Stimulated activated naive CD8-positive, alpha-beta T cell treated with anti-CD3 and anti-CD28 coated beads, Interleukin-15, Interleukin-2, amounts not matched to agents 100 ng/mL and 50 ng/mL, for 24 hours (primary cell): ENCODE measurements around the gene CDK6.

Source experiments
- H3K27ac Mint-ChIP-seq: one replicate; pipeline ENCODE4 v1.8.0; 2021; ENCODE audit warnings: mild to moderate bottlenecking, mixed read lengths
- H3K27me3 Mint-ChIP-seq: one replicate; pipeline ENCODE4 v1.8.0; 2021; ENCODE audit warnings: mixed read lengths
- H3K36me3 Mint-ChIP-seq: one replicate; pipeline ENCODE4 v1.8.0; 2021; ENCODE audit warnings: low read depth, mixed read lengths
- H3K4me1 Mint-ChIP-seq: one replicate; pipeline ENCODE4 v1.8.0; 2021; ENCODE audit warnings: low read depth, mixed read lengths
- H3K4me3 Mint-ChIP-seq: one replicate; pipeline ENCODE4 v1.8.0; 2021; ENCODE audit warnings: mild to moderate bottlenecking, mixed read lengths
- H3K9me3 Mint-ChIP-seq: one replicate; pipeline ENCODE4 v1.8.0; 2021; ENCODE audit warnings: mixed read lengths

CDK6 gene

GRCh38 chr7:92602352-92603088, 233.9 kb downstream of the CDK6 start:
- Mint-ChIP-seq H3K4me3 (no peak overlapping the region), H3K4me1 (no peaks in the 10 kb centered on the region), H3K27me3 (no peaks in the 10 kb centered on the region), H3K9me3 (no peaks in the 10 kb centered on the region), H3K36me3 (peaks cover 11% of the 10 kb centered on the region), H3K27ac (no peak overlapping the region)

- Mint-ChIP-seq H3K27ac (no peak overlapping the region), H3K4me1 (peaks cover 14% of the 10 kb centered on the region), H3K4me3 (no peak overlapping the region), H3K36me3 (no peaks in the 10 kb centered on the region), H3K9me3 (no peaks in the 10 kb centered on the region), H3K27me3 (peaks cover 2% of the 10 kb centered on the region)
These were observed 237.9 kb downstream of the CDK6 start for GRCh38 chr7:92598310-92598981.

GRCh38 chr7:92595281-92595680, 241.1 kb downstream of the CDK6 start:
- H3K27me3 Mint-ChIP-seq: peaks cover 8% of the 10 kb centered on the region
- H3K4me1 Mint-ChIP-seq: peaks cover 20% of the 10 kb centered on the region
- no peaks in the 10 kb centered on the region for H3K36me3 Mint-ChIP-seq
- H3K4me3 Mint-ChIP-seq: no peak overlapping the region
- no peaks in the 10 kb centered on the region for H3K9me3 Mint-ChIP-seq
- peak overlapping the region; percentile 74 for H3K27ac Mint-ChIP-seq

GRCh38 chr7:92594746-92595145, 241.6 kb downstream of the CDK6 start:
- H3K4me3 Mint-ChIP-seq: no peak overlapping the region
- peak overlapping the region; percentile 74 for H3K27ac Mint-ChIP-seq
- H3K36me3 Mint-ChIP-seq: no peaks in the 10 kb centered on the region
- peaks cover 20% of the 10 kb centered on the region for H3K4me1 Mint-ChIP-seq
- H3K27me3 Mint-ChIP-seq: peaks cover 8% of the 10 kb centered on the region
- no peaks in the 10 kb centered on the region for H3K9me3 Mint-ChIP-seq

GRCh38 chr7:92590711-92591310, 245.6 kb downstream of the CDK6 start:
- Mint-ChIP-seq H3K27ac (peak overlapping the region; percentile 45), H3K4me3 (peak overlapping the region; percentile 93), H3K36me3 (peaks cover 35% of the 10 kb centered on the region), H3K9me3 (no peaks in the 10 kb centered on the region), H3K4me1 (peaks cover 57% of the 10 kb centered on the region), H3K27me3 (peaks cover 8% of the 10 kb centered on the region)

- H3K27me3 Mint-ChIP-seq: peaks cover 8% of the 10 kb centered on the region
- peaks cover 58% of the 10 kb centered on the region for H3K4me1 Mint-ChIP-seq
- H3K36me3 Mint-ChIP-seq: peaks cover 48% of the 10 kb centered on the region
- peak overlapping the region; percentile 93 for H3K4me3 Mint-ChIP-seq
- peaks cover 3% of the 10 kb centered on the region for H3K9me3 Mint-ChIP-seq
- peak overlapping the region; percentile 95 for H3K27ac Mint-ChIP-seq
These were observed 247.3 kb downstream of the CDK6 start for GRCh38 chr7:92589056-92589455.

GRCh38 chr7:92588561-92588960, 247.8 kb downstream of the CDK6 start:
- Mint-ChIP-seq H3K4me1 (peaks cover 60% of the 10 kb centered on the region), H3K27ac (peak overlapping the region; percentile 95), H3K36me3 (peaks cover 48% of the 10 kb centered on the region), H3K9me3 (peaks cover 3% of the 10 kb centered on the region), H3K4me3 (peak overlapping the region; percentile 93), H3K27me3 (peaks cover 8% of the 10 kb centered on the region)

GRCh38 chr7:92586841-92587240, 249.5 kb downstream of the CDK6 start:
- peak overlapping the region; percentile 20 for H3K4me3 Mint-ChIP-seq

GRCh38 chr7:92586403-92586802, 250.0 kb downstream of the CDK6 start:
- Mint-ChIP-seq H3K27me3 (peaks cover under 1% of the 10 kb centered on the region), H3K4me3 (peak overlapping the region; percentile 20), H3K36me3 (peaks cover 58% of the 10 kb centered on the region), H3K9me3 (peaks cover 3% of the 10 kb centered on the region), H3K27ac (peak overlapping the region; percentile 32), H3K4me1 (peaks cover 71% of the 10 kb centered on the region)

More at GRCh38 chr7:92586841-92587240, 249.5 kb downstream of the CDK6 start:
- peak overlapping the region; percentile 46 for H3K27ac Mint-ChIP-seq
- H3K36me3 Mint-ChIP-seq: peaks cover 54% of the 10 kb centered on the region
- H3K9me3 Mint-ChIP-seq: peaks cover 3% of the 10 kb centered on the region
- peaks cover 4% of the 10 kb centered on the region for H3K27me3 Mint-ChIP-seq
- peaks cover 71% of the 10 kb centered on the region for H3K4me1 Mint-ChIP-seq

- peaks cover 3% of the 10 kb centered on the region for H3K9me3 Mint-ChIP-seq
- peak overlapping the region; percentile 69 for H3K27ac Mint-ChIP-seq
- peaks cover 65% of the 10 kb centered on the region for H3K4me1 Mint-ChIP-seq
- H3K27me3 Mint-ChIP-seq: no peaks in the 10 kb centered on the region
- peaks cover 71% of the 10 kb centered on the region for H3K36me3 Mint-ChIP-seq
- no peak overlapping the region for H3K4me3 Mint-ChIP-seq
These were observed 251.4 kb downstream of the CDK6 start for GRCh38 chr7:92584953-92585352.

GRCh38 chr7:92582948-92583347, 253.4 kb downstream of the CDK6 start:
- no peaks in the 10 kb centered on the region for H3K27me3 Mint-ChIP-seq
- H3K9me3 Mint-ChIP-seq: peaks cover 3% of the 10 kb centered on the region
- no peak overlapping the region for H3K4me3 Mint-ChIP-seq
- H3K4me1 Mint-ChIP-seq: peaks cover 49% of the 10 kb centered on the region
- H3K27ac Mint-ChIP-seq: no peak overlapping the region
- peaks cover 74% of the 10 kb centered on the region for H3K36me3 Mint-ChIP-seq

- H3K27me3 Mint-ChIP-seq: no peaks in the 10 kb centered on the region
- H3K4me3 Mint-ChIP-seq: no peak overlapping the region
- H3K4me1 Mint-ChIP-seq: peaks cover 4% of the 10 kb centered on the region
- H3K27ac Mint-ChIP-seq: no peak overlapping the region
- H3K36me3 Mint-ChIP-seq: peaks cover 75% of the 10 kb centered on the region
- no peaks in the 10 kb centered on the region for H3K9me3 Mint-ChIP-seq
These were observed 260.1 kb downstream of the CDK6 start for GRCh38 chr7:92576296-92576695.

GRCh38 chr7:92569137-92569536, 267.2 kb downstream of the CDK6 start:
- Mint-ChIP-seq H3K36me3 (peaks cover 59% of the 10 kb centered on the region), H3K27me3 (no peaks in the 10 kb centered on the region), H3K4me3 (no peak overlapping the region), H3K27ac (no peak overlapping the region), H3K9me3 (no peaks in the 10 kb centered on the region), H3K4me1 (peaks cover 2% of the 10 kb centered on the region)

- Mint-ChIP-seq H3K36me3 (peaks cover 68% of the 10 kb centered on the region), H3K27ac (no peak overlapping the region), H3K27me3 (no peaks in the 10 kb centered on the region), H3K4me3 (no peak overlapping the region), H3K4me1 (no peaks in the 10 kb centered on the region), H3K9me3 (no peaks in the 10 kb centered on the region)
These were observed 268.9 kb downstream of the CDK6 start for GRCh38 chr7:92567460-92567859.

GRCh38 chr7:92563345-92563744, 273.0 kb downstream of the CDK6 start:
- Mint-ChIP-seq H3K27ac (peak overlapping the region; percentile 54), H3K9me3 (no peaks in the 10 kb centered on the region), H3K36me3 (peaks cover 50% of the 10 kb centered on the region), H3K27me3 (no peaks in the 10 kb centered on the region), H3K4me1 (no peaks in the 10 kb centered on the region), H3K4me3 (no peak overlapping the region)
